SK-N-SH (cell line): ENCODE measurements around the gene G3BP1. TPM values are rescaled to one million over a fixed set of nuclear protein-coding genes. Genes with fewer than 3 reads are reported as not detected.

Source experiments
- CTCF ChIA-PET: fragments of 300-600, 350-600 bp; formaldehyde crosslinking; extraction: SDS; loops from one replicate; lab custom pipeline; 2021; lab: Yijun Ruan, JAX
- POLR2A ChIA-PET: fragments of 350-600 bp; sonication (Branson Sonifier 250); formaldehyde crosslinking; extraction: SDS; loops from one replicate; lab custom pipeline; 2020; ENCODE audit warnings: antibody characterized with exemption, inconsistent platforms; lab: Yijun Ruan, JAX
- DNase-seq: peaks from one replicate; pipeline ENCODE4 v3.0.0; 2012
- H2AFZ ChIP-seq: fragments of 200-600 bp; sonication (generic); 2 replicates; pipeline ENCODE4 v1.8.1; 2016; ENCODE audit warnings: antibody characterized with exemption, mild to moderate bottlenecking, low read depth
- H3F3A ChIP-seq: fragments of 200-600 bp; sonication (generic); replicated peaks from 2 replicates; pipeline ENCODE3; 2016; ENCODE audit warnings: antibody characterized with exemption, mild to moderate bottlenecking; ENCODE audit not compliant: insufficient read depth
- H3K27ac ChIP-seq, 2 experiments: fragments of 200-500 bp in 1 of 2; fragments of 200-600 bp in 1 of 2; sonication (Bioruptor generic) in 1 of 2; sonication (generic), shearing (Covaris generic) in 1 of 2; 2 replicates each; pipeline versions ENCODE4 v1.5.1 to v1.6.1; 2014 to 2016; ENCODE audit warnings: low read depth in 2 of 2, inconsistent platforms in 1 of 2, low read length in 1 of 2, mild to moderate bottlenecking in 1 of 2, mixed read lengths in 1 of 2
- H3K27me3 ChIP-seq: fragments of 200-600 bp; sonication (generic), shearing (Covaris generic); 2 replicates; pipeline ENCODE4 v1.6.1; 2016; ENCODE audit warnings: mixed run types; ENCODE audit not compliant: insufficient read depth
- H3K36me3 ChIP-seq, 2 experiments: fragments of 200-500 bp in 1 of 2; fragments of 200-600 bp in 1 of 2; sonication (Bioruptor generic) in 1 of 2; sonication (generic) in 1 of 2; replicated peaks in 1 of 2; 2 replicates each; pipeline versions ENCODE3 to v1.5.1; 2014 to 2016; ENCODE audit warnings: low read length in 1 of 2, mild to moderate bottlenecking in 1 of 2; ENCODE audit not compliant: insufficient read depth in 2 of 2, control insufficient read depth in 1 of 2
- H3K4me1 ChIP-seq, 2 experiments: fragments of 200-500 bp in 1 of 2; fragments of 200-600 bp in 1 of 2; sonication (Bioruptor generic) in 1 of 2; sonication (generic), shearing (Covaris generic) in 1 of 2; 2 replicates each; pipeline versions ENCODE4 v1.5.1 to v1.6.1; 2014 to 2016; ENCODE audit warnings: low read depth in 1 of 2, low read length in 1 of 2, mixed run types in 1 of 2; ENCODE audit not compliant: insufficient read depth in 2 of 2, control insufficient read depth in 1 of 2
- H3K4me2 ChIP-seq: fragments of 200-600 bp; sonication (generic), shearing (Covaris generic); 2 replicates; pipeline ENCODE4 v1.6.1; 2017; ENCODE audit warnings: mixed run types
- H3K4me3 ChIP-seq, 2 experiments: fragments of 200-500 bp in 1 of 2; fragments of 200-600 bp in 1 of 2; sonication (Bioruptor generic) in 1 of 2; sonication (generic), shearing (Covaris generic) in 1 of 2; 2 replicates each; pipeline versions ENCODE4 v1.5.1 to v1.8.1; 2014 to 2016; ENCODE audit warnings: low read depth in 2 of 2, inconsistent platforms in 1 of 2, low read length in 1 of 2, mild to moderate bottlenecking in 1 of 2, mixed read lengths in 1 of 2, moderate library complexity in 1 of 2
- H3K79me2 ChIP-seq: fragments of 200-600 bp; sonication (generic); 2 replicates; pipeline ENCODE4 v1.8.1; 2017; ENCODE audit warnings: mild to moderate bottlenecking; ENCODE audit not compliant: insufficient read depth
- H3K9ac ChIP-seq: fragments of 200-600 bp; sonication (generic); 2 replicates; pipeline ENCODE4 v1.6.1; 2017; ENCODE audit warnings: mixed run types
- H3K9me2 ChIP-seq: fragments of 200-600 bp; sonication (generic); 2 replicates; pipeline ENCODE4 v1.6.1; 2017; ENCODE audit warnings: mixed run types
- H3K9me3 ChIP-seq: fragments of 200-600 bp; sonication (generic); 2 replicates; pipeline ENCODE4 v1.6.1; 2017; ENCODE audit warnings: mixed run types, mild to moderate bottlenecking, moderate library complexity
- H4K20me1 ChIP-seq: fragments of 200-600 bp; sonication (generic); 2 replicates; pipeline ENCODE4 v1.6.1; 2017; ENCODE audit warnings: mild to moderate bottlenecking, mixed run types; ENCODE audit not compliant: insufficient read depth
- CTCF ChIP-seq: fragments of 200-600 bp; sonication (generic); IDR thresholded peaks from 2 replicates; pipeline ENCODE4 v1.6.1; 2017; ENCODE audit warnings: antibody characterized with exemption, mild to moderate bottlenecking, moderate library complexity
- ELF1 ChIP-seq: IDR thresholded peaks from 2 replicates; pipeline ENCODE4 v1.4.0; 2012
- EP300 ChIP-seq, 2 experiments: IDR thresholded peaks; 2 replicates each; pipeline versions ENCODE4 v1.4.0 to v1.6.1; 2012; ENCODE audit warnings: borderline replicate concordance in 1 of 2, low read depth in 1 of 2, low read length in 1 of 2
- FOXM1 ChIP-seq: IDR thresholded peaks from 2 replicates; pipeline ENCODE4 v1.4.0; 2012; ENCODE audit warnings: low read depth, mild to moderate bottlenecking
- GABPA ChIP-seq: IDR thresholded peaks from 2 replicates; pipeline ENCODE4 v1.4.0; 2012; ENCODE audit warnings: low read depth, mild to moderate bottlenecking
- IRF3 ChIP-seq: fragments of 150-350 bp; IDR thresholded peaks from 2 replicates; pipeline ENCODE4 v1.6.1; 2016; ENCODE audit warnings: mild to moderate bottlenecking, low read depth, low read length
- JUND ChIP-seq: IDR thresholded peaks from 2 replicates; pipeline ENCODE4 v1.4.0; 2012
- MAX ChIP-seq: IDR thresholded peaks from 2 replicates; pipeline ENCODE4 v1.4.0; 2012; ENCODE audit warnings: low read depth
- MEF2A ChIP-seq: IDR thresholded peaks from 2 replicates; pipeline ENCODE4 v1.4.0; 2012; ENCODE audit warnings: low read depth, borderline replicate concordance
- NFIC ChIP-seq: IDR thresholded peaks from 2 replicates; pipeline ENCODE4 v1.4.0; 2012; ENCODE audit warnings: borderline replicate concordance
- NRF1 ChIP-seq: IDR thresholded peaks from 2 replicates; pipeline ENCODE4 v1.6.1; 2012; ENCODE audit warnings: low read depth, mild to moderate bottlenecking, low read length
- PBX3 ChIP-seq: IDR thresholded peaks from 2 replicates; pipeline ENCODE4; 2012
- RAD21 ChIP-seq: IDR thresholded peaks from 2 replicates; pipeline ENCODE4 v1.6.1; 2012; ENCODE audit warnings: mild to moderate bottlenecking, low read length
- REST ChIP-seq: IDR thresholded peaks from 2 replicates; pipeline ENCODE4 v1.6.1; 2012; ENCODE audit warnings: mild to moderate bottlenecking, low read depth, low read length, moderate library complexity
- RFX5 ChIP-seq: IDR thresholded peaks from 2 replicates; pipeline ENCODE4 v1.6.1; 2012; ENCODE audit warnings: mild to moderate bottlenecking, improper control_type of control experiment, low read length
- RXRA ChIP-seq: IDR thresholded peaks from 2 replicates; pipeline ENCODE4 v1.4.0; 2012; ENCODE audit warnings: low read depth, mild to moderate bottlenecking, borderline replicate concordance
- SIN3A ChIP-seq: IDR thresholded peaks from 2 replicates; pipeline ENCODE4 v1.6.1; 2012; ENCODE audit warnings: low read depth, mild to moderate bottlenecking, low read length, moderate library complexity, borderline replicate concordance
- TAF1 ChIP-seq: IDR thresholded peaks from 2 replicates; pipeline ENCODE4 v1.6.1; 2012; ENCODE audit warnings: low read depth, mild to moderate bottlenecking, low read length, moderate library complexity, borderline replicate concordance
- TCF12 ChIP-seq: IDR thresholded peaks from 2 replicates; pipeline ENCODE4 v1.4.0; 2012
- USF1 ChIP-seq: IDR thresholded peaks from 2 replicates; pipeline ENCODE4 v1.4.0; 2012; ENCODE audit warnings: low read depth, borderline replicate concordance
- YY1 ChIP-seq: IDR thresholded peaks from 2 replicates; pipeline ENCODE4 v1.4.0; 2012; ENCODE audit warnings: low read depth, mild to moderate bottlenecking
- ZBTB33 ChIP-seq: IDR thresholded peaks from 2 replicates; pipeline ENCODE4 v1.4.0; 2012; ENCODE audit warnings: low read depth, borderline replicate concordance
- WGBS: methylation state at CpG from one replicate; pipeline ENCODE4 v1.1.6; 2017; ENCODE audit warnings: low lambda C conversion rate; 5-methylcytosine and 5-hydroxymethylcytosine counted together
- polyA plus RNA-seq, 3 experiments: library from polyadenylated mRNA; depleted of rRNA; stranded (reverse); fragments of >200 nt; gene quantifications; 2 replicates each; pipeline ENCODE4 v1.2.3, GENCODE V29; 2012

The G3BP1 gene
- polyA plus RNA-seq, 1 of the 3 experiments (the other 2 are of a cell fraction): 21.7 TPM

- Histone ChIP-seq H3K4me2 (peak overlapping the region; percentile 72), H3K79me2 (peaks cover 5% of the 10 kb centered on the region), H3K9me3 (no peaks in the 10 kb centered on the region), H3K9ac (peak overlapping the region; percentile 82), H3F3A (peaks cover 66% of the 10 kb centered on the region), H3K4me1 (peaks cover 22 to 41% of the 10 kb centered on the region in 2 experiments; a peak in 3 of 4 replicates), H2AFZ (no peak overlapping the region; the same call in 1 of the 2 replicates), H3K36me3 (peaks cover 7 to 14% of the 10 kb centered on the region in 2 experiments), H3K4me3 (peak overlapping the region; percentile 9 to 51; a peak in 3 of 4 replicates), H3K9me2 (no peaks in the 10 kb centered on the region), H3K27ac (peak overlapping the region; percentile 87 to 100), H3K27me3 (no peaks in the 10 kb centered on the region), H4K20me1 (no peaks in the 10 kb centered on the region)
- POLR2A ChIA-PET: interaction anchor here (1.0 to 1.7 kb wide), 2 partner anchors 80 to 82 kb away, joined by 3 to 13 read pairs; no protein-coding TSS in a partner anchor
- 14% methylated on average over 11 of the region's 11 CpGs for WGBS
- CTCF ChIA-PET: interaction anchor here (0.6 to 17.0 kb wide), 43 partner anchors 9 to 356 kb away, joined by 3 to 375 read pairs (median 5); partner anchors contain the start of genes ATOX1, G3BP1, SLC36A1 and SPARC
- peak; percentile 70 for DNase-seq
- TF ChIP-seq ZBTB33 (no peak; the same call in 1 of the 2 replicates), REST (no peak), NRF1 (no peak), USF1 (no peak), RFX5 (no peak), GABPA (no peak; the same call in 1 of the 2 replicates), IRF3 (no peak), TAF1 (no peak), ELF1 (no peak), TCF12 (peak; percentile 76), FOXM1 (no peak), EP300 (IDR thresholded peaks at IDR 0.05; ENCODE audit: borderline replicate concordance in 1 of 2, low read depth in 1 of 2, low read length in 1 of 2) (peak; percentile 3 to 80; a peak in 1 of 4 replicates), CTCF (peak; percentile 95), JUND (peak; percentile 69), RXRA (peak; percentile 45; the same call in 1 of the 2 replicates), MAX (no peak; the same call in 1 of the 2 replicates), SIN3A (0 out of 2 replicates have a peak, but pooled peaks have one; percentile 0), MEF2A (0 out of 2 replicates have a peak, but pooled peaks have one; percentile 12), RAD21 (peak; percentile 80), NFIC (peak; percentile 57; the same call in 1 of the 2 replicates), PBX3 (peak; percentile 69), YY1 (0 out of 2 replicates have a peak, but pooled peaks have one; percentile 64)
Measured at GRCh38 chr5:151740336-151740942, 31.3 kb upstream of the G3BP1 start.
